Hepatocyte (in vitro differentiated cells): ENCODE results near the gene CAPRIN1.

ENCODE experiments used
- CTCF ChIP-seq: fragments of 200-600 bp; sonication (generic); IDR thresholded peaks from 2 replicates; pipeline ENCODE4 v1.5.1; 2016; ENCODE audit warnings: antibody characterized with exemption, mild to moderate bottlenecking; ENCODE audit not compliant: poor library complexity
- EZH2 ChIP-seq: fragments of 200-600 bp; sonication (generic); IDR thresholded peaks from 2 replicates; pipeline ENCODE4 v1.6.1; 2016; ENCODE audit warnings: antibody characterized with exemption, mild to moderate bottlenecking, borderline replicate concordance

GRCh38 chr11:34084637-34085036, 33.1 kb downstream of the CAPRIN1 start:
- TF ChIP-seq CTCF (no peak), EZH2 (no peak)
